Natural killer cell treated with Interleukin-12 subunit alpha and Interleukin-12 subunit beta and Interleukin-15 and Interleukin-18, amount 100 ng/mL, for 72 hours (primary cell): ENCODE data around the gene CAV1. TPM values are rescaled to one million over a fixed set of nuclear protein-coding genes. Genes with fewer than 3 reads are reported as not detected.
A peak's percentile ranks its signal among the peaks of the same experiment; 100 is the strongest.
"Not testable (repeated sequence)": the region's sequence is repeated elsewhere in the genome, so short reads cannot be mapped to it uniquely, and the experiment has no call there.

Source experiments
- ATAC-seq, 2 donors: fragments of 150-1000 bp; cut with Tn5 transposase in 1 of 2; sonication (Bioruptor Pico), chemical (Tn5 transposase) in 1 of 2; 2 replicates each; pipeline ENCODE4 v1.10.0; 2021
- DNase-seq: peaks from one replicate; pipeline ENCODE4 v3.0.0; 2022; ENCODE audit warnings: low spot score
- H3K27ac Mint-ChIP-seq, 2 donors: 1 replicate in 1 of 2; 2 replicates in 1 of 2; pipeline ENCODE4 v1.8.0; 2022; ENCODE audit warnings: mixed read lengths in 2 of 2, mild to moderate bottlenecking in 1 of 2, moderate library complexity in 1 of 2
- H3K27me3 Mint-ChIP-seq, 2 donors: 1 replicate in 1 of 2; 2 replicates in 1 of 2; pipeline ENCODE4 v1.8.0; 2022; ENCODE audit warnings: mixed read lengths in 2 of 2
- H3K36me3 Mint-ChIP-seq: one replicate; pipeline ENCODE4 v1.8.0; 2022; ENCODE audit warnings: mixed read lengths
- H3K4me1 Mint-ChIP-seq, 2 donors: 1 replicate in 1 of 2; 2 replicates in 1 of 2; pipeline ENCODE4 v1.8.0; 2022; ENCODE audit warnings: low read depth in 2 of 2, mixed read lengths in 2 of 2, mild to moderate bottlenecking in 1 of 2
- H3K4me3 Mint-ChIP-seq: one replicate; pipeline ENCODE4 v1.8.0; 2022; ENCODE audit warnings: mixed read lengths
- H3K9me3 Mint-ChIP-seq: 2 replicates; pipeline ENCODE4 v1.8.0; 2022; ENCODE audit warnings: mixed read lengths
- total RNA-seq, 2 donors: library from RNA; stranded (reverse); gene quantifications; one replicate each; pipeline ENCODE4 v1.2.3, GENCODE V29; 2022

Gene CAV1
- total RNA-seq = not detected

DNA sequence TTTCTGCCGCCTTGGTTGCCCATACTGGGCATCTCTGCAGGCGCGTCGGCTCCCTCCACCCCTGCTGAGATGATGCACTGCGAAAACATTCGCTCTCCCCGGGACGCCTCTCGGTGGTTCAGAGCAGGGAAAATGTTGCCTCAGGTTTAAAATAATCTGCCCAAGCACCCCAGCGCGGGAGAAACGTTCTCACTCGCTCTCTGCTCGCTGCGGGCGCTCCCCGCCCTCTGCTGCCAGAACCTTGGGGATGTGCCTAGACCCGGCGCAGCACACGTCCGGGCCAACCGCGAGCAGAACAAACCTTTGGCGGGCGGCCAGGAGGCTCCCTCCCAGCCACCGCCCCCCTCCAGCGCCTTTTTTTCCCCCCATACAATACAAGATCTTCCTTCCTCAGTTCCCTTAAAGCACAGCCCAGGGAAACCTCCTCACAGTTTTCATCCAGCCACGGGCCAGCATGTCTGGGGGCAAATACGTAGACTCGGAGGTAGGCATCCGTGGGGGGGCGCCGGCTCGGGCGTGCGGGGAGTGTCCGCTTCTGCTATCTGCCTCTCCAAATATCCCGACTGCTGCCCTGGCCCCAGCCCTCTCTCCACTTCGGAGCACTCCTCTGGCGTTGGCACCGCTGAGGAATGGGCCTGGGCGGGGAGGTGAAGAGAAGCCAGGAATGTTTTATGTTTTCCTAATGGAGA is at the start of gene CAV1:
Gene CAV1 (plus strand): TSS at position 428 of the 689 bp plus-strand sequence. CDS start 27 bp downstream, at position 455.
- peaks cover 5% of the 10 kb centered on the region for H3K36me3 Mint-ChIP-seq
- peak within 1 kb of the TSS; percentile 86 for H3K4me3 Mint-ChIP-seq
- no peak for DNase-seq
- peak; percentile 25 to 48 for ATAC-seq
- no peaks in the 10 kb centered on the region for H3K9me3 Mint-ChIP-seq
- peaks cover 14 to 18% of the 10 kb centered on the region in 2 donors for H3K4me1 Mint-ChIP-seq
- H3K27me3 Mint-ChIP-seq = peaks cover 50 to 67% of the 10 kb centered on the region in 2 donors
- no peak within 1 kb of the TSS for H3K27ac Mint-ChIP-seq

DNA sequence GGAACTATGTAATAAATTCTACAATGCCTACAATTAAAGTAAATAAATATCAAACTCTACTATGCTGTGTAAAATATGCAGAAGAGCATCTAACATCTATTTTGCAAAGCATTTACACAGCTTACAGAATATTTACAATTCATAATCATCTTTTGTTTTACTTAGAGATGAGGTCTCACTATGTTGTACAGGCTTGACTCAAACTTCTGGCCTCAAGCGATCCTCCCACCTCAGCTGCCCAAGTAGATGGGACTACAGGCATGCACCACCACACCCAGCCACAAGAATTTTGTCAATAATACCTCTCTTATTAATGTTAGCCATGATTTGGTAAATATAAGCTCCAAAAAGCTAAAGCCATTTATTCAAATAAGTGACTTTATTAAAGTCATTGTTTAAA is 47.2 kb upstream of the CAV1 start:
- Mint-ChIP-seq H3K4me1 (peaks cover 0 to 4% of the 10 kb centered on the region in 2 donors), H3K27me3 (peaks cover 12 to 36% of the 10 kb centered on the region in 2 donors), H3K4me3 (no peak overlapping the region), H3K36me3 (peaks cover 7% of the 10 kb centered on the region), H3K27ac (no peak overlapping the region), H3K9me3 (peaks cover 7% of the 10 kb centered on the region)
- no peak for DNase-seq
- ATAC-seq = no peak

- H3K9me3 Mint-ChIP-seq = peaks cover 5% of the 10 kb centered on the region
- H3K27ac Mint-ChIP-seq = no peak overlapping the region
- peaks cover 0 to 4% of the 10 kb centered on the region in 2 donors for H3K4me1 Mint-ChIP-seq
- DNase-seq (no peak), ATAC-seq (peak in 1 of 2 donors; percentile 80)
- H3K4me3 Mint-ChIP-seq = no peak overlapping the region
- peaks cover 7% of the 10 kb centered on the region for H3K36me3 Mint-ChIP-seq
- H3K27me3 Mint-ChIP-seq = peaks cover 18 to 31% of the 10 kb centered on the region in 2 donors
Measured at GRCh38 chr7:116478834-116479233, 46.0 kb upstream of the CAV1 start.

GRCh38 chr7:116483271-116483942 is 41.4 kb upstream of the CAV1 start:
- ATAC-seq = no peak
- Mint-ChIP-seq H3K4me3 (no peak overlapping the region), H3K9me3 (no peaks in the 10 kb centered on the region), H3K27me3 (peaks cover 23 to 34% of the 10 kb centered on the region in 2 donors), H3K36me3 (no peaks in the 10 kb centered on the region), H3K4me1 (peaks cover 0 to 4% of the 10 kb centered on the region in 2 donors), H3K27ac (no peak overlapping the region)
- DNase-seq = no peak

- H3K36me3 Mint-ChIP-seq, H3K4me1 Mint-ChIP-seq, H3K9me3 Mint-ChIP-seq, DNase-seq, H3K4me3 Mint-ChIP-seq, ATAC-seq, H3K27ac Mint-ChIP-seq: not testable (repeated sequence)
- H3K27me3 Mint-ChIP-seq = peaks cover 23 to 34% of the 10 kb centered on the region in 2 donors
Measured at GRCh38 chr7:116484389-116484788, 40.4 kb upstream of the CAV1 start.

- Mint-ChIP-seq H3K36me3 (no peaks in the 10 kb centered on the region), H3K4me1 (no peaks in the 10 kb centered on the region), H3K27ac (no peak overlapping the region), H3K27me3 (peaks cover 26 to 44% of the 10 kb centered on the region in 2 donors), H3K4me3 (no peak overlapping the region), H3K9me3 (no peaks in the 10 kb centered on the region)
- DNase-seq (no peak), ATAC-seq (no peak)
Measured at GRCh38 chr7:116487907-116488521, 36.8 kb upstream of the CAV1 start.

GRCh38 chr7:116490351-116490750 is 34.5 kb upstream of the CAV1 start:
- Mint-ChIP-seq H3K4me1 (no peaks in the 10 kb centered on the region), H3K36me3 (no peaks in the 10 kb centered on the region), H3K27me3 (peaks cover 22 to 36% of the 10 kb centered on the region in 2 donors), H3K9me3 (no peaks in the 10 kb centered on the region), H3K27ac (no peak overlapping the region), H3K4me3 (no peak overlapping the region)
- DNase-seq (no peak), ATAC-seq (no peak)

DNA sequence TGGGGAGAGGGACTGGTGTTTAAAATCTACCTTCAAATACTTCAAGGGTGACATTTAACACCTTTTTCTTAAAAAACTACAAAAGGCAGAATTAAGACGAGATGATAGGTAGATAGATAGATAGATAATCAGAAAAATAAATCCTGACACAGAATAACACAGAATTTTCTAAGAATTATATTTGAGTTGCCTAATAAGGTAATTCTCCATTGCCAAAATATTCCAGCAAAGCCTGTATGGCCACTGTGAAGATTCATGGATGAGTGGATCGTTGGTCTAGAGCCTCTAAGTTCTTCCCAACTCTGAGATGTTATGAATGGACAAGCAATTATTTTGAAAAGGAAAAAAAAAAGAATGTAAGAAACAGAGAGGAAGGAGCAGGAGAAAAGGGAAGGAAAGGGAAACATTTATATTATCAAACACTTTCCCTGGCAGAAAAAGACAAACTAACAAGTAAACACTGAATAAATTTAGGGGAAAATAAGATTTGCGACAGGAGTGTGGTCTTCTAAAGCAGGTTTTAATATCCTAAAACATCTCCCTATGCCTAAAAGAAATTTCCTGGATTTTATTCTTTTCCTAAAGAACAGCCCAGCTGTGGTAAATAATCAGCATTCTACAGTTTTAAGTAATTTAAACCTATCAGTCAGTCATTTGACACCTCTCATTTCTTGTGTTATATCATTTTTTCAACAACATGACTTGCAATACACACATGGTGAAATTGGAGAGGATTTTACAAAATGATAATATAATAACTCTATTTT is 32.8 kb upstream of the CAV1 start:
- Mint-ChIP-seq H3K27me3 (peaks cover 21 to 25% of the 10 kb centered on the region in 2 donors), H3K9me3 (no peaks in the 10 kb centered on the region), H3K4me3 (no peak overlapping the region), H3K36me3 (no peaks in the 10 kb centered on the region), H3K4me1 (no peaks in the 10 kb centered on the region), H3K27ac (no peak overlapping the region)
- DNase-seq (no peak), ATAC-seq (no peak)

DNA sequence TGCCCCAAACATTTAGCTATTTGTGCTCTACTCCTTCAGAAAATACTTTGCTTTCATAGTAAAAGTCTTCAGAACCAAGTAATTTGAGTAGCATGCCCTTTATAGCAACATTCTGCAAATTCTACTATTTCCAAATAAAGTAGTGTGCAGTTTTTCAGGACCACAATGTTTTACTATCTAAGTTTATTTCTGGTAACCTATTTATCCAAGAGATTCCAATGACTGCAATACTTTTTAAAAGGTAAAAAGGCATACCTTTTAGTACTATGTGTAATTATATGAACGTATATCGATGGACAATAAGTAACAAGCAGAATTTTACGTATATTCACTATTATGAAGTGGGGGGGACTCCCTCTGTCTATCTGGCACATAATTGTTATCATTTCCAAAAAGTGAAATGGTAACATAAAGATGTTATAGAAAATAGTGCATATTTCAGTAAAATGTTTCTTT is 32.2 kb upstream of the CAV1 start:
- no peaks in the 10 kb centered on the region for H3K9me3 Mint-ChIP-seq

DNA sequence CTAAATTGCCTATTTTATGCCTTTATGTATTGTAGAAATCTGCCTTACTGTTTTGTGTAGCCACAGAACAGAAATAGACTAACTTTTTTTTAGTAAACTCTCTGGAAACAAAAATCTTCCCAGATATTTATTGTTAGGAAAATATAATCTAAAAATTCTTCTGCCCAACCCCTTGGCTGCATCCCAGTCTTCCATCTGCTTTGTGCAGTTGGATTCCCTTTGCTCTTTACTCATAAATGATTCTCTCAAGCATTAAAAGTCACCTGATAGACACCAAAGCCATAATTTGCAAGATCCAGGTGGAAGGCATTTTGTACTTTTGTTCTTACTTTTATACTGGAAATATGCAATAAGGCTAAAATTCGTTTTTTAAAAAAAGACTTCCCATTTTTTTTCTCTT is 31.4 kb upstream of the CAV1 start:
- DNase-seq = no peak

More for the DNA sequence above, 32.2 kb upstream of the CAV1 start:
- no peak for ATAC-seq
- no peak overlapping the region for H3K4me3 Mint-ChIP-seq
- no peak for DNase-seq
- peaks cover 24 to 27% of the 10 kb centered on the region in 2 donors for H3K27me3 Mint-ChIP-seq
- no peaks in the 10 kb centered on the region for H3K4me1 Mint-ChIP-seq
- no peak overlapping the region for H3K27ac Mint-ChIP-seq
- H3K36me3 Mint-ChIP-seq = no peaks in the 10 kb centered on the region

GRCh38 chr7:116494472-116494871 is 30.4 kb upstream of the CAV1 start:
- H3K27me3 Mint-ChIP-seq = peaks cover 33 to 42% of the 10 kb centered on the region in 2 donors
- H3K4me1 Mint-ChIP-seq = peaks cover 0 to 3% of the 10 kb centered on the region in 2 donors
- H3K9me3 Mint-ChIP-seq = no peaks in the 10 kb centered on the region
- no peak for DNase-seq
- no peak overlapping the region for H3K4me3 Mint-ChIP-seq
- no peaks in the 10 kb centered on the region for H3K36me3 Mint-ChIP-seq
- no peak overlapping the region for H3K27ac Mint-ChIP-seq
- ATAC-seq = no peak

More for the DNA sequence above, 31.4 kb upstream of the CAV1 start:
- Mint-ChIP-seq H3K4me1 (no peaks in the 10 kb centered on the region), H3K27ac (no peak overlapping the region), H3K36me3 (no peaks in the 10 kb centered on the region), H3K9me3 (no peaks in the 10 kb centered on the region), H3K4me3 (no peak overlapping the region), H3K27me3 (peaks cover 30 to 35% of the 10 kb centered on the region in 2 donors)
- no peak for ATAC-seq

GRCh38 chr7:116495736-116496135 is 29.1 kb upstream of the CAV1 start:
- H3K27ac Mint-ChIP-seq = no peak overlapping the region
- H3K27me3 Mint-ChIP-seq = peaks cover 33 to 39% of the 10 kb centered on the region in 2 donors
- no peak overlapping the region for H3K4me3 Mint-ChIP-seq
- DNase-seq (no peak), ATAC-seq (no peak)
- H3K9me3 Mint-ChIP-seq = no peaks in the 10 kb centered on the region
- H3K36me3 Mint-ChIP-seq = no peaks in the 10 kb centered on the region
- H3K4me1 Mint-ChIP-seq = peaks cover 8 to 12% of the 10 kb centered on the region in 2 donors

GRCh38 chr7:116496653-116497052 is 28.2 kb upstream of the CAV1 start:
- DNase-seq (no peak), ATAC-seq (no peak)
- H3K36me3 Mint-ChIP-seq = no peaks in the 10 kb centered on the region
- H3K27me3 Mint-ChIP-seq = peaks cover 33 to 39% of the 10 kb centered on the region in 2 donors
- no peaks in the 10 kb centered on the region for H3K9me3 Mint-ChIP-seq
- H3K4me1 Mint-ChIP-seq = peaks cover 10 to 13% of the 10 kb centered on the region in 2 donors
- no peak overlapping the region for H3K27ac Mint-ChIP-seq
- H3K4me3 Mint-ChIP-seq = no peak overlapping the region
